OCI-LY1 (cell line): Measurements from ENCODE around the gene PICK1.

Source experiments
- CTCF ChIP-seq: fragments of 200-600 bp; sonication (generic), shearing (Covaris generic); IDR thresholded peaks from 2 replicates; pipeline ENCODE4 v1.5.1; 2017; ENCODE audit warnings: mild to moderate bottlenecking, antibody characterized with exemption, low read length, moderate library complexity, mixed read lengths
- EZH2 ChIP-seq: fragments of 200-600 bp; sonication (generic), shearing (Covaris generic); IDR thresholded peaks from 2 replicates; pipeline ENCODE4 v1.8.0; 2017; ENCODE audit warnings: borderline replicate concordance, mixed run types, mild to moderate bottlenecking, antibody characterized with exemption, low read length, moderate library complexity, mixed read lengths

- no peak for TF ChIP-seq CTCF
- TF ChIP-seq EZH2 = no peak
Observed at GRCh38 chr22:38077595-38077994, 20.4 kb downstream of the PICK1 start.
